NCI-H345 (cell line): ENCODE measurements around the gene DIAPH1.

Experiments
- DNase-seq: peaks from one replicate; lab custom pipeline; 2025; lab: John Stamatoyannopoulos, UW

The DIAPH1 gene

DNA sequence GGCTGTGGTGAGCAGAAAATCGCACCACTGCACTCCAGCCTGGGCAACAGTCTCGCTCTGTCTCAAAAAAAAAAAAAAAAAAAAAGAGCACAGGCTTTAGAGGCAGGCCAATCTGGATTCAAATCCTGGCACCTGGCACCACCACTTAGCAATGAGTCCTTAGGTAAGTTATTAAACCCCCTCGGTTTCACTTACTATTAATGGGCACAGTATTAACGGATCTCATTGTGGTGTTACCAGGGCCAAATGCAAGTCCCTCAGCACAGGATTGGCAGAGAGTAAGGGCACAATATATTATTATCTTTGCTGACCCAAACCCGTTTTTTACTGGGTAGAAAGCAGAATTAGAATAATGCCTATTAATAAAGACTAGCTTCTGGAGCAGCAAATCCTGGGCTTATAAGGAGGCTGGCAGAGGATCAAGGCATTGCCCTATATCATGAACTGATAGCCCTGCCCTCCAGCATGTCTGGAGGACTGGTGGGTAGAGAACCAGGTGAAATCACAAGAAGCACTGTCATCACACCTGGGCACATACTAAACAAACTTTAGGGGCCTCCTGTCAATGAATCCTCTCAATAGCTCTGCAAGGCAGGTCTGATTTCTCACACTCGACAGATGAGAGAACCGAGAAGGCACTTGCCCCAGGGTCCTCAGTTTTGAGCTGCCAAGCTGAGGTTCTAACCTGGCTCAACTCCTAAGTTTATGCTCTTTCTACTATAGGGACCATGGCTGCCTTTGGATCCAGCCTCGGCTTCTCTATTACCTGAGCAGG, 112.2 kb downstream of the DIAPH1 start:
- no peak for DNase-seq

DNA sequence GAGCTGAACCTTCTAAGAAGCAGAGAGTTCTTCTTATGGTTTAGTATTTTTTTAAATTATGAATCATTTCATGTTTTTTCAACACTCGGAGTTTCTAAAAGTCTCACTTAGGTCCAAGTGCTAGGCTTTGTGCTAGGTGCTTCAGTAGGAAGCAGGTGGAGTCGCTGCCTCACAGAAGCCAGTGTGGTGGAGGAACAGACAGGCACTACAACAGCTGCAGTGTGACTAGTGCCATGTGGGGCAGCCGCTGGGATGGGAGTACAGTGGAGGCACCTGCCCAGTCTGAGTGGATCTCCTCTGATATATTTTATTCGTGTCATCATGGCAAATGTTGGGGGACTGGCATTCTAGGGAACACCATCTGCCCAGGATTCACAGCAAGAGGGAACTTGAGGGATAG, 114.6 kb downstream of the DIAPH1 start:
- no peak for DNase-seq

DNA sequence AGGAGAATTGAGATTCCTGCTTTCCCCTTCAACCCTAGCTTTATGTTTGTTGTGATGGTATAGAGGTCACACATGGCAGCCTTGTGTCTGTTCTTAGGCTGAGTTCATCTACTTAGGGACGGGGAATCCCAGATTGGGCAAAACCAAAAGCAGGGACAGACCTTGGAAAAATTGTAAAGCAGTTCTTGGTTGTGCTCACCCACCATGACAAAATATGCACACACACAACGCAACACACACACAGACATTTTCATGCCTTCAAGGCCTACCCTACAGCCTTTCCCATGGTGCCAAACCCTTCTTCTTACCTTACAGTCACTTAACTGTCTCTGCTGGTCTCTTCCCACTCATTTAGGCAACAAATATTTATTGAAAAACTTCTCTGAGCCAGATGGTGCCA, 115.1 kb downstream of the DIAPH1 start:
- no peak for DNase-seq

GRCh38 chr5:141501761-141502160, 117.0 kb downstream of the DIAPH1 start:
- no peak for DNase-seq

- no peak for DNase-seq
Measured at GRCh38 chr5:141496038-141496437, 122.8 kb downstream of the DIAPH1 start.

GRCh38 chr5:141495453-141495811, 123.4 kb downstream of the DIAPH1 start:
- no peak for DNase-seq

DNA sequence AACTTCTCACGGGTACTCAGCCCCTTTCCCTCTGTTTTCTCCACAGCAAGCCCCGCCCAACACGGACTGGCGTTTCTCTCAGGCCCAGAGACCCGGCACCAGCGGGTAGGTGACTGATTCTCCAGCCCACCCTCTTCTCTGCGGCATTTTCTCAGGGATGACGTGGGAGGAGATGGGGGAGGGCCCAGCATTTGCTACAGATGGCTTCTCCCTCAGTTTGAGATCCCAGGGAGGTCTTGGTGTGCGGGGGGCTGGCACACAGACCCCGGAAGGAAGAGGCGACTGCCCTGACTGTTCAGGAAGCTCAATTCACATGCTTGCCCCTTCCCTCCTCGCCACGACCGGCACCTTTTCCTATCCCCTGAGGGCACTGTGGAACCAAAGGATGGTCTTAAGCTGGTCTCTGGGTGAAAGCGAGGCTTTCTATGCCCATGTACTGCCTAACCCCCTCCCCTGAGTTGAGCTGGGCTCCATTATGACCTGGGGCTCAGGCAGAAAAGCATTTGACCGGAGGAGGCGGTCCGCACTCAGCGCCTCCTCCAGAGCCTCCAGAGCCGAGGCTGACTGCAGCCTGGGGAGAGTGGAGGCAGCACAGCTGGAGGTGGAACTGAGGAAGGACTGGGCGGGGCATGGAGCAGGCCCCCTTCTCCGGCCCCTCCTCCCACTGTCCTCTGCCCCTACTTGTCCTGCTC, 123.9 kb downstream of the DIAPH1 start:
- DNase-seq, result no peak

DNA sequence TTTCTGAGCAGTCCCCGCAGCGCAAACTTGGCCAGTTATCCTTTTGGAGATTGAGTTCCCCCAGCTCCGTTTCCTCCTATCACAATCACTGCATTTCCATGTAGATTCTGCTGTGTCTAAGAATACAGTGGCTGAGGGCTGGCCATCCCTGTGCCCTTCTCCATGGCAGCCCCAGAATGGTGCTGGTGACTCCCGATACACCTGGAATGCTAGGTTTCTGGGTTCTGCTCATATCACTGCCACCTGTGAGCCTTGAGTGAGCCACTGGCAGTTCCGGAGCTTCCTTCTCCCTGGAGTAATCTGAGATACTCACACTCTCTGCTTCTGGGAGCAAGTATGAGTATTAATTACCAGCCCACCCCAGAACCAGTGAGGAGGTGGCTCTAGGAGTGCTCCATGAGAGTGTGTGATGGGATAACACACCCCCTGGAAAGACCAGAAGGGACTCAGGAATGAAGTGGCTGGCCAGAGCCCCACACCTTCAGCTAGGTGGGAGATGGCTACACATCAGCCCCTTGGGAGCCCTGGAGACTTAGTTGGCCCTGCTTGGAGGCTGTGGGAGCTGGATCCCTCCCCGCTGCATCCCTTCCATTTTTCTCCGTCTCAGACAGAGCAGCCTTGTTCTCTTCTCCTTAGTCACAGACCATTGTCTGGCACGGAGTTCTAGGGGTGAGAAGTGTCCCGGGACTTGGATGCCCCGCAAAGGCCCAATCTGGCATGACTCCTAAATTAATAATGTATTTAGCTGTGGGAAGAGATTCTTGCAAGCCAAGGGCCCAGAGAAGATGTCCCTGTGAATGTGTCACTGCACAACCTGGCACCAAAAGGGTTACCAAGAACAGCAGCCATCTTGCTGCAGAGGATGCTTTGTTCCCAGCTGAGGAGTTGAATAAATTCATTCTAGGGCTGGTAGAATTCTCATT, 125.0 kb downstream of the DIAPH1 start:
- no peak for DNase-seq

DNA sequence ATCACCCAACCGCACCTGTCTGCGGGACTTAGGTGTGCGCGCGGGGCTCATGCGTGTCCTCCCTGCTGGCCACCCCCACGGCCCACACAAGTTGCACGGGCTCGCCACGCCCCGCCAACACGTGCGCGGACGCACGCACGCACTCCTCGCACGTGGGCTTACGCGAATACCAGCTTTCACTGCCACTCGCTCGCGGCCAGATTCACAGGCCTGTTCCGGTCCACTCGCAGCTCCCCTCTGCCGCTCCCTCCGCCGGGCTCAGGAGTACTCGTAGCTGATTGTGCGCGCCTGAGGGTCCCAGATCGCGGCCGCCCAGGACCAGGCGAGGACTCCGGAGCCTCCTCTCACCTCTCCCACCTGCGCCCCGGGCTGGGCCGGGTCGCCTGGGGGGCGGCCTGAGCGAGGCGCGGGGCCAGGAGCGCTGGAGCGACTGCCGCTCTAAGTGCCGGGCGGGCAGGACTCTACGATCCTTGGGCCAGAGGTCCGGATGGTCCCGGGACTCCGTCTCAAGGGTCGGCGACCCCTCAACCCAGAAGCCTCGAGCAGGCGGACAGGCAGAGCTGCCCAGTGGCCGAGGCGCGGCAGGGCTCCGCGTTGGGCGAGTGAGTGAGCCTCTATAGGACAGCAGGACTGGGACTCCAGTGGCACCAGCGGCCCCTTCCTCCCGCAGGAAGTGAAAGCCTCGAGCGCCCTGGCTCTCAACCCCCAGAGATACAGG, 126.5 kb downstream of the DIAPH1 start:
- no peak for DNase-seq

DNA sequence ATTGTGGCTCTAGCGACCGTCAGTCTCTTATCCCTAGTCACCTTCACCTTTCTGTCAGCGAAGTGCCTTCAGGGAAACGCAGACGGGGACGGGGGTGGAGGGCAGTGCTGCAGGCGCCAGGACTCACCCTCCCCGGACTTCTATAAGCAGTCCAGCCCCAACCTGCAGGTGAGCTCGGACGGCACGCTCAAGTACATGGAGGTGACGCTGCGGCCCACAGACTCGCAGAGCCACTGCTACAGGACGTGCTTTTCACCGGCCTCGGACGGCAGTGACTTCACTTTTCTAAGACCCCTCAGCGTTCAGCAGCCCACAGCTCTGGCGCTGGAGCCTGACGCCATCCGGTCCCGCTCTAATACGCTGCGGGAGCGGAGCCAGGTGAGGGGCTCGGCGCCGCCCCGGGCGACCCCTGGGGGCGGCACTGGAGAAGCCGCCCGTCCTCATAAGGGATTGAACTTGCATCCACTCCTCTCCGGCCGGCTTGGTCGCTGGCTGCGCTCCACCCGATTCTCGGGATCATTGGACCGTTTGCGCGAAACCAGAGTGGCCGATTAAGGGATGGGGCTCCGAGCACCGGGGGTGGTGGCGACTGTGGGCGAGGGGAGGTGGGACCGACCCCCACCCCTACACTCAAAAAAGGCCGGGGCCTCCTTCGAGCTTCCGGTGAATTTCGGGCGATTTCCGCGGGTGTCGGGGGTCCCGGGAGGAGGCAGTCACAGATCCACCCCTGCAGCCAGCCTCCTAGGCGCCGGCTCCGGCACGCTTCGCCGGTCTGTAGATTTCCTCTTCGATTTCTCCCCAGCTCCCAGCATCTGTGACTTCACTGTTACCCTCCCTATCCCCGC, 127.3 kb downstream of the DIAPH1 start:
- no peak for DNase-seq

DNA sequence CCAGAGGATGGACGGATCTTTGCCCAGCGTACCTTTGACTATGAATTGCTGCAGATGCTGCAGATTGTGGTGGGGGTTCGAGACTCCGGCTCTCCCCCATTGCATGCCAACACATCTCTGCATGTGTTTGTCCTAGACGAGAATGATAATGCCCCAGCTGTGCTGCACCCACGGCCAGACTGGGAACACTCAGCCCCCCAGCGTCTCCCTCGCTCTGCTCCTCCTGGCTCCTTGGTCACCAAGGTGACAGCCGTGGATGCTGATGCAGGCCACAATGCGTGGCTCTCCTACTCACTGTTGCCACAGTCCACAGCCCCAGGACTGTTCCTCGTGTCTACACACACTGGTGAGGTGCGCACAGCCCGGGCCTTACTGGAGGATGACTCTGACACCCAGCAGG, 128.0 kb downstream of the DIAPH1 start:
- DNase-seq, result no peak

- DNase-seq, result no peak
Measured at GRCh38 chr5:141490271-141490670, 128.5 kb downstream of the DIAPH1 start.

- DNase-seq, result no peak
Measured at GRCh38 chr5:141489841-141490240, 129.0 kb downstream of the DIAPH1 start.

DNA sequence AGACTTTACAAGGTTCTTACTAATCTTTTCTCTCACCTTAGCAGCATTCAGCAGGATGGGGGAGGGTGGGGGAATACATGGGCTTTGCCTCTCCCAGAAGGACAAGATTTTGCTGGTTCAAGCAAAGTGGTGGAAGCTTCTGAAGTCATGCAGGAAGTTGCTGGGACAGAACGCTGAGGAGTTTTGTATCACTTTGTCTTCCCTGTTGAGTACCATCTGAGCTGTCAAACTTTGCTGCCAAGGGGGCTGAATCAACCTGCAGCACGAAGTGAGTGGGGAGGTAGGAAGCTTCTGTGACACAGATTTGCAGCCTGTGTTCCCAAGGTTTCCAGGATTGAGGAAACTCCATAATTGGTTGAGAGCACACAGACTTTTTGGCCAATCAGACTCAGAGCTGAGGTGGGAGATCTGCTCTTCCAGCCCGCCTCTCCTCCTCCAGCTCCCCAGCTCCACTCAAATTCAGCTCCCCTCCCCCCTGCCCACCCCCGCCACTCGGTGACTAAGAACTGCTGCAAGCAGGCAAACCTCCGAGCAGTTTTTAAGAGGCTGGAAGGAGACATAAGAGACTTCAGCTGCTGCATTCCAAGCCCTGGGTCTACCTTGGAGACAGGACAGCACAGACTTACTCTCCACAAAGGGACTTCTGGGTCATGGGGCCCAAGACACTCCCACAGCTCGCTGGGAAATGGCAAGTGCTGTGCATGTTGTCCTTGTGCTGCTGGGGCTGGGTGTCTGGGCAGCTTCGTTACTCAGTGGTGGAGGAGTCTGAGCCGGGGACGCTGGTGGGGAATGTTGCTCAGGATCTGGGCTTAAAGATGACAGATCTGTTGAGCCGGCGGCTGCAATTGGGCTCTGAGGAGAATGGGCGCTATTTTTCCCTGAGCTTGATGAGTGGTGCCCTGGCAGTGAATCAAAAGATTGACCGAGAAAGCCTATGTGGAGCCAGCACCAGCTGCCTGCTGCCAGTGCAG, 129.9 kb downstream of the DIAPH1 start, which contains the start of gene PCDHGC5:
Gene PCDHGC5 (plus strand): TSS at position 491 of the 971 bp plus-strand sequence. CDS start 160 bp downstream, at position 651.
- DNase-seq, result no peak

DNA sequence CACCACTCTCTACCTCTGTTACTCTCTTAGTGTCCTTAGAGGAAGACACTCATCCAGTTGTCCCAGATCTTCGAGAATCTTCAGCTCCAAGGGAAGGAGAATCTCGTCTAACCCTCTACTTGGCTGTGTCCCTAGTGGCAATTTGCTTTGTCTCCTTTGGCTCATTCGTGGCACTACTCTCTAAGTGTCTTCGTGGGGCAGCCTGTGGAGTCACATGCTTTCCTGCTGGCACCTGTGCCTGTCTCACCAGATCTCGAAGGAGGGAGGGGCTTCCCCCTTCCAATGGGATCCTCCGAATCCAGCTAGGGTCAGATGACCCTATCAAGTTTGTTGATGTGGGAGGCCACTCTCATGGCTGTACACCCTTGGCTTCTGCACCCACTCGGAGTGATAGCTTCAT, 131.7 kb downstream of the DIAPH1 start:
- no peak for DNase-seq

GRCh38 chr5:141486091-141486490, 132.7 kb downstream of the DIAPH1 start:
- DNase-seq, result no peak

GRCh38 chr5:141485321-141486055, 133.3 kb downstream of the DIAPH1 start:
- DNase-seq, result peak; percentile 60

GRCh38 chr5:141484641-141485311, 134.0 kb downstream of the DIAPH1 start, which contains the start of gene PCDHGC4:
Gene PCDHGC4, plus strand, starts transcription at chr5:141485030. Its CDS starts 144 bp downstream, at chr5:141485174.
- peak; percentile 79 for DNase-seq
